Measurements from ENCODE around the gene NFIA.

Gene NFIA

DNA sequence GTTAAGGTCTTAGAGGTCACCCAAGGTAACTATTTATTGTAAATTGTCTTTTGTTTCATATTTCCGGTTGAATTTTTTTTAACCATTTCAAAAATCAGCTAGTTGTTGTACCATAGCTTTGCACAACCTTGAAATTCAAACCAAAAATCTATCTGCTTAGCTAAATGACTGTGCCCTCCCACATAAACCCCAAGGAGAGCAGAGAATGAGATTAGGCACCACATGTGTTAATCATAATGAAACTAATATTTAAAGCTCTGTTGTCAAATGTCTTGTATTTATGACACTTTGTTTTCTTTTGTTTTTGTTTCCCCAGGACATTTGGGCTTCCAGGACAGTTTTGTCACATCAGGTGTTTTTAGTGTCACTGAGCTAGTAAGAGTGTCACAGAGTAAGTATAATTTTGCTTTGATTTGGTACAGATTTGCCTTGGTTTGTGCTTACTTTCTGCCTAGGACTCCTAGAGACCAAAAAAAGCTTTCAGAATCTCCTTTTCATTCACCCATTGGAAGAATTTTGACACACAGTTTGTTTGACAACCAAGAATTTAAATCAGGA is 249.9 kb downstream of the NFIA start:
- TF ChIP-seq, protein P1, sequence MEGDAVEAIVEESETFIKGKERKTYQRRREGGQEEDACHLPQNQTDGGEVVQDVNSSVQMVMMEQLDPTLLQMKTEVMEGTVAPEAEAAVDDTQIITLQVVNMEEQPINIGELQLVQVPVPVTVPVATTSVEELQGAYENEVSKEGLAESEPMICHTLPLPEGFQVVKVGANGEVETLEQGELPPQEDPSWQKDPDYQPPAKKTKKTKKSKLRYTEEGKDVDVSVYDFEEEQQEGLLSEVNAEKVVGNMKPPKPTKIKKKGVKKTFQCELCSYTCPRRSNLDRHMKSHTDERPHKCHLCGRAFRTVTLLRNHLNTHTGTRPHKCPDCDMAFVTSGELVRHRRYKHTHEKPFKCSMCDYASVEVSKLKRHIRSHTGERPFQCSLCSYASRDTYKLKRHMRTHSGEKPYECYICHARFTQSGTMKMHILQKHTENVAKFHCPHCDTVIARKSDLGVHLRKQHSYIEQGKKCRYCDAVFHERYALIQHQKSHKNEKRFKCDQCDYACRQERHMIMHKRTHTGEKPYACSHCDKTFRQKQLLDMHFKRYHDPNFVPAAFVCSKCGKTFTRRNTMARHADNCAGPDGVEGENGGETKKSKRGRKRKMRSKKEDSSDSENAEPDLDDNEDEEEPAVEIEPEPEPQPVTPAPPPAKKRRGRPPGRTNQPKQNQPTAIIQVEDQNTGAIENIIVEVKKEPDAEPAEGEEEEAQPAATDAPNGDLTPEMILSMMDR (IDR thresholded peaks at IDR 0.05; ENCODE audit: low read depth, low read length): no peak
- Histone ChIP-seq H3K36me3 (no peaks in the 10 kb centered on the region), H3K4me1 (peaks cover 6% of the 10 kb centered on the region; the same call in 1 of the 2 replicates), H3K4me3 (ENCODE audit: low read depth, low read length) (no peak overlapping the region), H3K27me3 (no peaks in the 10 kb centered on the region), H3K9me3 (no peaks in the 10 kb centered on the region)
- no peak for DNase-seq

DNA sequence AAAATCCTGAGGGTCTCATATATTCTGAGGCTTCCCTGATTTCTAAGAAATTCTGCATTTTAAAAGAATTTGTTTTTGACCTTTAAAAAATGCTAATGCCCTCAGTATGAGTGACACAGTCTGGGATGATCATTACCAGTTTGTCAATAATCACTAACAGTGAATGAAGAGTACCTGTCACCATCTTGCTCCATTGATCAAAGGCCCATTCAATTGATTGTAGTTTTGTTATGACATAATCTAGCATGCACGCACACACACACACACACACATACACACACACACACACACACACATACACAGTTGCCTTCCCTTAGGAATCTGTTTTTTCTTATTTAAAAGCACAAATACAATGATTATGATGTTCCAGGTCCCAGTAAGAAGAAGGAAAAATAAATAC is 250.4 kb downstream of the NFIA start:
- no peaks in the 10 kb centered on the region for H3K9me3 ChIP-seq
- DNase-seq: no peak
- H3K4me3 ChIP-seq (ENCODE audit: low read depth, low read length): no peak overlapping the region
- H3K27me3 ChIP-seq: no peaks in the 10 kb centered on the region
- TF ChIP-seq, protein P1 (IDR thresholded peaks at IDR 0.05; ENCODE audit: low read depth, low read length): no peak
- no peaks in the 10 kb centered on the region for H3K36me3 ChIP-seq
- peaks cover 10% of the 10 kb centered on the region for H3K4me1 ChIP-seq

DNA sequence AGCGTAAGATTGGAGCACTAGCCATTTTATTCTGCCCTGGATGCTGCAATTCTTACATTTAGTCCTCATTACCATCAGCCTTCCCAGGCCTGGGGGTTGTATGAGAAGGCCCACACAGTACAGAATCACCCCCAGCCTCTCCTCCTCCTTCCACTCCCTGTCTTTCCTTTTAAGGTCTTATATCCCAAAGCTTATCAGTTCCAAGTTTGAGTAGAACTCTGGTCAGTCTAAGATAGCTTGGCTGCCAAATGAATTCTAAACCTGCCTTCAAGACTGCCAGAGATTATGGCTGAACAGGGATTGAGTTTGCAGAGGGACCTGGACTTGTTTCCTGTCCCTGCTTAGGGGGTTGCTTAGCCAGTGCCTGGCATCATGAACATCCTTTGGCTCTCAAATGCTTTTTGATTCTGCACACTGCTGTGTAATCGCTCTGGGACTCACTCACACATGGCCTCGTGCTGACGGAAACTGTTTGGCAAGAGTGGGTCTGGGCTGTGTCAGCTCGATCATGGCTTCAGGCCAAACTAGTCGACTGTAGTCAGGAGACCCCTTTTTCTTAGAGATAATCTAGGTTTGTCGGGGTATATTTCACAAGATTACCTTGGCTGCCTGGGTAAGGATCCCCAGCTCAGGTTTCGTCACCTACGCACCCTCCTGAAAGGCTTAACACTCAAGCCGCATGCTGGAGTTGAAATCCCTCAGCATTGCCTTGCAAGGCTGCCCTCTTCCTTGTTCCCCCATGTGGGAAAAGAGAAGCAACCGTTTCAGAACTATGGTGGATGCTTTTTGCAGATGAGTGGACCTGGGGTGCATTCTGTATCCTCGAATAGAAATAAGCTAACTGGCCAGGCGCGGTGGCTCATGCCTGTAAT is 252.6 kb downstream of the NFIA start:
- DNase-seq: peak; percentile 80

DNA sequence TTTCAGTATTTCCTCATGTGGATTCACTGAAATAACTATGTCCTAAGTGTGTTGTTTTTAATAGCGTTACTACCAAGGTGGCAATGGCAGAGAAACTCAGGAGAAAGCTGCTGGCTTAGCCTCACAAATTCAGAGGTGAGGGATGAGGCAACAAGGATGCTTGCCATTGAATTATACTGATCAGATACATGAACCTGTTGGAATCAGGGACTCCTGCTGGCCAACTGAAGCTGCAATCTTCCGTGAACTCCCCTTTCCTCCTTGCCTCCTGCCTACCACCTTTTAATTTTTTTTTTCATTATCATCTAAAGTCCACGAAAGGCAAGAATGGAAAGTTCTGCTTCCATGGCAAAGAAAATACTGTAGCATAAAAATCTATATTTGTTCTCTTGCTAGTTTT is 254.7 kb downstream of the NFIA start:
- H3K4me1 ChIP-seq: peaks cover 11% of the 10 kb centered on the region
- no peak for DNase-seq
- H3K9me3 ChIP-seq: no peaks in the 10 kb centered on the region
- H3K27me3 ChIP-seq: no peaks in the 10 kb centered on the region
- TF ChIP-seq, protein P1 (IDR thresholded peaks at IDR 0.05; ENCODE audit: low read depth, low read length): peak; percentile 41
- H3K36me3 ChIP-seq: no peaks in the 10 kb centered on the region
- no peak overlapping the region for H3K4me3 ChIP-seq (ENCODE audit: low read depth, low read length)

More for the DNA sequence above, 252.6 kb downstream of the NFIA start:
- H3K27me3 ChIP-seq: no peaks in the 10 kb centered on the region
- H3K36me3 ChIP-seq: no peaks in the 10 kb centered on the region
- peaks cover 11% of the 10 kb centered on the region for H3K4me1 ChIP-seq
- TF ChIP-seq, protein P1 (IDR thresholded peaks at IDR 0.05; ENCODE audit: low read depth, low read length): no peak
- H3K9me3 ChIP-seq: no peaks in the 10 kb centered on the region
- no peak overlapping the region for H3K4me3 ChIP-seq (ENCODE audit: low read depth, low read length)

DNA sequence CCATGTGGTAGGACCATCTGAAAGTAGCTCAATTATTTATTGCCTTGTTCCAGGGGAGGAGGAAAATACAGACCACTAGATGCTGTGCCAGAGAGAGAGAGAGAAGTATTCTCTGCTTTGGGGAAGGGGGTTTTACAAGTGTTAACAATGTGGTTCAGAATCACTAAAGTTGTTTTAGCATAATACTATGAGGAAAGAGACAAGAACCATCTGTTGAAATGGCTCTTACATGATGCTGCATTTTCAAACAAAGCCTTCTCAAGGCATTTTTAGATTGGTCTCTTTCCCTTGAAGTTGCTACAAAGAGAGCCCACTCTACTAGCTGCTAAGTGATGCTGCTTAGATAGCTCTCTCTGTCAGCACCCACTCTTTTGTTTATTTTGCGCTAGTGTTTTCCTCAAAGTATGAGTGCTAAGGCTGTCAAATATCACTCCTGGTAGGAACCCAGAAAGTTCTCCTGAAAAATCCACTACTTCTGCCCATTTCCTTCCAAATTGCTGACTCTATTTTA is 255.1 kb downstream of the NFIA start:
- Histone ChIP-seq H3K9me3 (no peaks in the 10 kb centered on the region), H3K4me3 (ENCODE audit: low read depth, low read length) (no peak overlapping the region), H3K36me3 (no peaks in the 10 kb centered on the region), H3K4me1 (peaks cover 11% of the 10 kb centered on the region), H3K27me3 (no peaks in the 10 kb centered on the region)
- no peak for DNase-seq
- TF ChIP-seq, protein P1 (IDR thresholded peaks at IDR 0.05; ENCODE audit: low read depth, low read length): no peak; the same call in 1 of the 2 replicates
